Stimulated activated CD4-positive, alpha-beta T cell treated with anti-CD3 and anti-CD28 coated beads, Interleukin-12 subunit alpha, Interleukin-12 subunit beta, amount 100 ng/mL, for 48 hours (primary cell): ENCODE results near the gene WDR82.
"Not testable (repeated sequence)": the region's sequence is repeated elsewhere in the genome, so short reads cannot be mapped to it uniquely, and the experiment has no call there.

Experiments used
- DNase-seq, 3 donors: peaks; one replicate each; pipeline ENCODE4 v3.0.0-alpha.2; 2020; ENCODE audit warnings: low read depth in 2 of 3, low spot score in 1 of 3

Gene WDR82

DNA sequence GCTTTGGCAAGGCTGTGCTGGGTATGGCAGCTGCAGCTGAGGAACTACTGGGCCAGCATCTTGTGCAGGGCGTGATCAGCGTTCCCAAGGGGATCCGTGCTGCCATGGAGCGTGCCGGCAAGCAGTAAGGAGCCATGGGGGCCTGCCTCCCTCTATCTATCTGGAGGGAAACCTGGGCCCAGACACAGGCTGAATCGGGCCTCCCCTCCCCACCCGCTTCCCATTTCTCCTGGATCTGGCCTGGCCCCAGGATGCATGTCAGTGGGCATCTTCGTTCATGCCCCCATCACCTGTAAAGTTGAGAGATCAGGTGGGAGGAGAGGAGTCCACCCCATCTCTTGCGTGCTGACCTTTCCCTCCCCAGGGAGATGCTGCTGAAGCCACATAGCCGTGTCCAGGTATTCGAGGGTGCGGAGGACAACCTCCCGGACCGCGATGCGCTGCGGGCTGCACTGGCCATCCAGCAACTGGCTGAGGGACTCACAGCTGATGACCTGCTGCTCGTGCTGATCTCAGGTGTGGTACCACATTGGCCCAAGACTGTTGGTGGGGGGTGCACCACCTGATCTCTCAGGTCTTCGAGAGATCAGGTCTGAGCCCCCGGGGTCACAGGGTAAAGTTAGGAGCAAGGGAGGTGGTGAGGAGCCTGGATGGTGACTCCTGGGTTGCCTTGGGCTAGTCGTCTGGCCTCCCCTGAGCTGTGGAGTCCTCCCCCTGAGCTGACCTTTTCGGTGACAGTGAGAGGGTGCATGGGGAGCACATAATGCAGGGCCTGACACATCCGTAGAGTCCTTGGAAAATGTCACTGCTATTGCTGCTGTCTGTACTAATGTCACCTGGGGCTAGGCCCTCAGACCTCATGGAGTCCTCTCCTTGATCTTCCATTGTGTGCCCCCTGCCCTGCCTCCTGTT is 12.4 kb upstream of the WDR82 start:
- no peak for DNase-seq

GRCh38 chr3:52289747-52290595 is 11.5 kb upstream of the WDR82 start:
- DNase-seq, result no peak

DNA sequence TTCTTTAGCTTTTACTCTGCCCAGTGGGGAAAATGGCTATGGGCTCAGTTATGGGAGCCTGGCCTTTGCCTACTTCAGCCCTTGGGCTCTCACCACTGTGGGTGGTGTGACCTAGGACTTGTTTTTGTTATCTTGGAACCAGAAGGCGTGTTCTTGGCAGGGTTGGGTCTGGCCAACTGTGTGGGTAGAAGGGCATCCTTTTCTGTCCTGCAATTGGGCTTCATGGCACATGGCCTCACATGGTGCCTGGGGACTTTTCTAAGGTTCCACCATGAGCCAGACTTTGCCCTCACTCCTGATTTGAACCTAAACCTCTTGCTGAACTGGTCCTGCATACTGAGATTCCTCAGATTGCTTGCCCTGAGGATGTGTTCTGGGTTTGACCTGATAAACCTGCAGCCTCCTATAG is 10.9 kb upstream of the WDR82 start:
- DNase-seq, result no peak

DNA sequence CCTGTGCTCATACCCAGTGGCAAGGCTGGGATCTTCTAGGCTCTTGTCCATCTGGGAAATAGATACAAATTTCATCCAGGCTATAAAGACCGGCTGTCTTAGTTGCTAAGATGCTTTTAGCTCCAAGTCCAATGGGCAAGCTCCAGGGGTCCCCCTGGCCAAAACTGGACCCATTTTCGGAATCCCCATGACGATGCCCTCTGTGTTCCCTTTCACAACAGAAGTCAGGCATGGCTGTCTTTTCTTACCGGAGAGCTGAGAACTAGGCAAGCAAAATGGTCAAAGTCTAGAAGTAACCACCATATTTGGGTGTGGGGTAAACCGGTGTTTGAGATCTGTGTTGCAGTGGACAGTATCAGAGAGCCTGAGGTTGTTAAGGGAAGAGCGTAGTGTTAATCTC is 10.2 kb upstream of the WDR82 start:
- DNase-seq, result no peak

DNA sequence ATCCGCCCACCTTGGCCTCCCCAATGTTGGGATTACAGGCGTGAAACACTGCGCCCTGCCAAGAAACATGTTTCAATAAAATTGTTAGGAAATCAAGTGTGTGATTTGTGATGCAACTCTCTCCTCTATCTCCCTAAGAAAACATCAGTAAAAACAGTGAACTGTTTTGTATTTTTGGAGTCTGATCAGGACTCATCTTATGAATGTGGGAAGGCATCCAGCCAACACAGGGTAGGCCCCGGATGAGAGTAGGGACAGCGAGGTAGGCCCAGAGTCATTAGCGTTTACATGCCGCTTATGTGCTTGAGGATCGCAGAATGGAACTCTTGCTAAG is 8.3 kb upstream of the WDR82 start:
- DNase-seq, result no peak

DNA sequence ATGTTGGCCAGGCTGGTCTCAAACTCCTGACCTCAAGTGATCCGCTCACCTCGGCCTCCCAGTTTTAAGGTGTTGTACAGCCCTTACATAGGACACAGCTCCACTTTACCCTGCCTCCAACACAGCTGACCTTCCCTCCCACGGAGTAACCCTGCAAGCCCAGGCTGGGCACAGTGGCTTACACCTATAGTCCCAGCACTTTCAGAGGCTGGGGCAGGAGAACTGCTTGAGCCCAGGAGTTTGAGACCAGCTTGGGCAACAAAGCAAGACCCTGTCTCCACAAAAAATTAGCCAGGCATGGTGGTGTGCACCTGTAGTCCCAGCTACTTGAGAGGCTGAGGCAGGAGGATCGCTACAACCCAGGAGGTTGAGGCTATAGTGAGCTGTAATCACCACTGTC is 5.6 kb upstream of the WDR82 start:
- DNase-seq, result not testable (repeated sequence)

- no peak for DNase-seq
These were observed 4.9 kb upstream of the WDR82 start for GRCh38 chr3:52283306-52283705.

- DNase-seq, result no peak
These were observed 3.7 kb upstream of the WDR82 start for GRCh38 chr3:52281981-52282801.

DNA sequence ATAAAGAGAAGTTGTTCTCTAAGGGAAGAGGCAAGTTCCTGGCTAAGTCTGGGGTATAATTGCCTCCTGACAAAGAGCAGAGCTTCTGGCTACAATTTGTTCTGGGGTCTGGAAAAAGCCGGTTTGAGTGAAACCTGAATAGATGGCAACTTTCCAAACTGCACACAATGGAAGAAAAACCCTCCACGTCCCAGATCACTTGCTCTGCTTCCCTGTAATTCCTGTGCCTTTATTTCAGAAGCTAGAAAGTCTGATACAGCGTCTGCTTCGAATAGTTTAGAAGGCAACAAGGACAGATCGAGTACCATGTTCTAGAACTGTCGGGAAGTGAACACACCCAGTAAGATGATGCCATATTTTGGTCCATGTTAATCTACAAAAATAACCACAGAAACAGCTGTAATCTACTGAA is 1.6 kb upstream of the WDR82 start:
- no peak for DNase-seq

- no peak for DNase-seq
These were observed 1.1 kb upstream of the WDR82 start for GRCh38 chr3:52279596-52279995.

- DNase-seq, result peak; percentile 40 to 60 (median 60)
These were observed 408 bp downstream of the WDR82 start for GRCh38 chr3:52277972-52278509.

DNA sequence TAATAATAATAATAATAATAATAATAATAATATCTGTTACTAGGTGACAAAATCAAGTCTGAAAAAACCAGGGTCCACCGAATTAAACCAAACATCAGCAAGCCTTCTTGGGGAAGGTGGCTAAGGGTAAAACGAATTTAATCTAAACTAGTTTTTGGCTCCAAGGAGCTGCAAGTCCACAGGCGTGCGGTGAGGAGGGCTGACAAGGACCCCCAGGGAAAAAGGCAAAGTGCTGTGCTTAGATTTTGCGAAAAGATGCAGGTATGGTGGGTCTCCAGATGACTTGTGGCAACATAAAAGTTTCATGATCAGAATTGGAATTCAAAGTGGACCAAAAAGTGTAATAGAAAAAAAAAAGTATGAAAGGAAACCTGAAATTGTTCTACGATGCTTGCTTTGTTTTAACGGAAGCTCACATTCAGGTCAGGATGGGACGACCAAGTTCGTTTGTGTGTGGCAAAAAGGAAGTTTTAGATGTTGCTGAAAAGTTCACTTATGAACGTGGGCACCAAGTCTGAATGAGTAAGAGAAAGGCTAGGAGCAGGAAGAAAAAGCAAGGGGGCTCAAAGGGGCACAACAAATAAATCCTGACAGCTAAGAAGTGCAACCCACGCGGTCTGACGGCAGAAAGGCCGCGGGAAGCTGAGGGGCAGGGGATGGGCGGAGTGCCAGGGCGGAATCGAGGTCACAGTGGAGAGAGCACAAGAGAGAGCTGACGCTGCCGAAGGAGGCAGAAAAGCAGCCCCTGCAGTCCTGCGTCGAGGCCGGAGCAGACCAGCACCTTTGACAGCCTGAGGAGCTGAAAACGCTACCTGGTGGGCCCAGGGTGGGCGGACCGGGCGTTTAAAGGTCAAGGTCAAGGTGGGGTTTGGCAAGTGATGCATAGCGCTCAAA is 1.1 kb downstream of the WDR82 start:
- peak; percentile 73 to 77 (median 74) for DNase-seq

GRCh38 chr3:52274781-52275180 is 3.7 kb downstream of the WDR82 start:
- DNase-seq, result not testable (repeated sequence)

- DNase-seq, result no peak
These were observed 5.6 kb downstream of the WDR82 start for GRCh38 chr3:52272831-52273230.

DNA sequence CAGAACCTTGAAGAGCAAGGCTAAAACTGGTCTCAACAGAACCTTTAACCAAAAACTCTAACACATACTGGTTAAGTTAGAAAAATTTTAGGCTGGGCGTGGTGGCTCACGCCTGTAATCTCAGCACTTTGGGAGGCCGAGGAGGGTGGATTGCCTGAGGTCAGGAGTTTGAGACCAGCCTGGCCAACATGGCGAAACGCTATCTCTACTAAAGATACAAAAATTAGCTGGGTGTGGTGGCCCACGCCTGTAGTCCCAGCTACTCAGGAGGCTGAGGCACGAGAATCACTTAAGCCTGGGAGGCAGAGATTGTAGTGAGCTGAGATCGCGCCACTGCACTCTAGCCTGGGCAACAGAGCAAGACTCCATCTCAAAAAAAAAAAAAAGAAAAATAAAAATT is 6.3 kb downstream of the WDR82 start:
- DNase-seq, result not testable (repeated sequence)

- no peak for DNase-seq
These were observed 8.1 kb downstream of the WDR82 start for GRCh38 chr3:52270252-52270754.

GRCh38 chr3:52269776-52270175 is 8.7 kb downstream of the WDR82 start:
- no peak for DNase-seq

DNA sequence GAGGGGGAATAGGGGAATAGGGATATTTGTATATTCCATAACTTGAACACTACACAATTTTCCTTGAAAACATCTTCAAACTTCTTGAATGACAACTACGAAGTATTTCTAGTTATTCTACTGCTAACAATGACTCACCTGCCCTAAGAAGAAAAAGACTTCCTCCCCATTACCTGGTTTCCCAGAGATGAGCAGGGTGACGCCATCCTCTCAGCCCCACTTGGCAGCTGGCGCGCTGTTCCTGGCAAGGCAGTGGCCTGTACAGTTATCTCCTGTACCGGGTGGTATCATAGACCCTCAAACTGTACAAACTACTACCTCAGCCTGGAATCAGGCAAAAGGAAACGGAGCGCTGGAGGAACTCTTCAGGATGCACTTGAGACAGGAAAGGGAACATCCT is 10.4 kb downstream of the WDR82 start:
- no peak for DNase-seq

DNA sequence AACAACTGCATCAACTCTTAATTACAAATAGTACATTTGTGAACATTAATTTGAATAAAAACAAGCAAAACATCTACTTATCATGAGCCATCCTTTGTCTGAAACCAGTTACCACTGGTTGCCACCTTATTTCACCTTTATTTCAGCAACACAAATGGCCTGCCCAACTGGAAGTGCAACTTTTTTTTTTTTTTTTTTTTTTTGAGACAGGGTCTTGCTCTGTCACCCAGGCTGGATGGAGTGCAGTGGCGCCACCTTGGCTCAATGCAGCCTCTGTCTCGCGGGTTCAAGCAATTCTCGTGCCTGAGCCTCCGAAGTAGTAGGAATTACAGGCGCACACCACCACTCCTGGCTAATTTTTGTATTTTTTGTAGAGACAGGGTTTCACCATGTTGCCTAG is 13.1 kb downstream of the WDR82 start:
- no peak for DNase-seq

DNA sequence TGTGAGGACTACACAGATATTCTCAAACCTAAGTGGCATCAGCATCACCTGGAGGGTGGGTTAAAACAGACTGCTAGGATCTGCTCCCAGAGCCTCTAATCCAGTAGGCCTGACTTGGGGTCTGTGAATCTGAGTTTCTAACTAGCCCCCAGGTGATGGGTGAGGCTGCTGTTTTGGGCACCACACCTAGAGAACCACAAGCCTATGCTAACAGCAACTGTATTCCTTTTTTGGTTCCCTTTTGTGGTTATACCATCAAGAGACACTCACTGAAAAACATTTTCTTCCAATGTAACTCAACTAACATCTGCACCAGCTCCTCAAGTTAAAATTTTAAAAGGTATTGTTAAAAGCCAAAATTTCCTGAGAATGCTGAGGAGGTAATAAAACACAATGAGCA is 16.0 kb downstream of the WDR82 start:
- DNase-seq, result no peak
